GM21619 (cell line): Measurements from ENCODE around the gene MTFMT.
"Not testable (repeated sequence)": the region's sequence is repeated elsewhere in the genome, so short reads cannot be mapped to it uniquely, and the experiment has no call there.

ENCODE experiments used
- ATAC-seq: cut with Tn5 transposase; IDR thresholded peaks from one replicate; pipeline ENCODE4 v1.9.1; 2021; ENCODE audit not compliant: unreplicated experiment

Gene MTFMT

DNA sequence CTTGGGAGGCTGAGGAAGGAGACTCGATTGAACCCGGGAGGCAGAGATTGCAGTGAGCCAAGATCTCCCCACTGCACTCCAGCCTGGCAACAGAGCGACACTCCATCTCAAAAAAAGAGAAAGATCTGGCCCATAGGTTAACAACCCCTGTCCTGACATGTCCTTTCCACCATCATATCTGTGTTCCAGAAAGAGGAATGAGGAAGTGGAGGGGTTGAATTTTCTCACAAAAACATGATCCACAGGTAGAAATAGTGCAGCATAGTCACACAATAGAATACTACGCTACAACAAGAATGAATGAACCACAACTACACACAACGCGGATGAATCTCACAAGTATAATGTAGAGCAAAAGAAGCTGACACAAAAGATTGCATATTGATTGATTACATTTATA is 11.0 kb upstream of the MTFMT start:
- ATAC-seq, result no peak

DNA sequence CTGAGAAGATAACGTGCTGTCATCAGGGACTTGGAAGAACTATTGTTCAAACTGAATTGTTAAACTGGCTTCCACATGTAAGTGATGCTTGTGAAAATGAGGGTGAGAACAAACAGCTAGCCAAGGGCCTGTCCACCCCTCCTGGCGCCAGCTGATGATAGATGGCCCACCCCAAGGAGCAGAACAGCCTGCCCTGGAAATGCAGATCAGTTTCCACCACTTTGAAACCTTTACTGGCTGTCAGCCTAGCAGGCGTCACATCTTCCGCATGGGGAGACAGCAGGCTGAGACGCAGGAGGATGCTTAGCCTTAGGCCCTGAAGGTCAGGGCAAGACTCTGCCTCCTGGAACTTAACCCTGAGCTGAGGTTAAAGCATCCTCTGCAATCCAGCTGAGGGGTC is 9.4 kb upstream of the MTFMT start:
- no peak for ATAC-seq

GRCh38 chr15:65038428-65038827 is 9.0 kb upstream of the MTFMT start:
- no peak for ATAC-seq

- ATAC-seq, result no peak
Measured at GRCh38 chr15:65037309-65037708, 7.9 kb upstream of the MTFMT start.

- no peak for ATAC-seq
Measured at GRCh38 chr15:65034719-65035118, 5.3 kb upstream of the MTFMT start.

DNA sequence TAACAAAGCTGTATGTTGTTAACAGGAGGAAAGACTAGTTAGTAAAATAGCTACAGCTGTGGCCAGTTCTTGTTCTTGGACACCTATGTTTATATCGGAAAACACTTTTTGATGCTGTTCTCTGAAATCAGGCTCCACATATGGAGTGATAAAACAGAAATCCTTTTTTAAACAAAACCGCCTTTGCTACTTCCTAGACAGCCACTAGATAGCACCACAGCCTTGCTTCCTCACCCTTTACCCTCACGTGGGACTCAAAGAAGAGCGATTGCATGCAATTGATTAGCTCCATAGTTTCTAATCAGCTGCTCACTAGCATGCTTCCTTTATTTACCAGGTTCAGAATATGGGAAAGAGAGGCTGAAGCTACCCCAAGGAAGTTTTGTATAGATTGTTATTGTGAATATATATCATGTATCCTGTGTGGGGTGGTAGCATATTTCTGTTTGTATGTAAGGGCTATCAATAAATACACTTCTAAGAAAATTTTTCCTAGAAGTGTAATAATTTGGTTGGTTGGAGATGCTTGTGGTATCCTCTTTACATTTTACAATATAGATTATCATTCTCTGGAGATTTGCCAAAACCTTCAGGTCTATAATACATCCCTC is 4.3 kb upstream of the MTFMT start:
- ATAC-seq, result no peak

GRCh38 chr15:65032801-65033537 is 3.5 kb upstream of the MTFMT start:
- ATAC-seq, result no peak

GRCh38 chr15:65029736-65030208 is 333 bp upstream of the MTFMT start:
- no peak for ATAC-seq

DNA sequence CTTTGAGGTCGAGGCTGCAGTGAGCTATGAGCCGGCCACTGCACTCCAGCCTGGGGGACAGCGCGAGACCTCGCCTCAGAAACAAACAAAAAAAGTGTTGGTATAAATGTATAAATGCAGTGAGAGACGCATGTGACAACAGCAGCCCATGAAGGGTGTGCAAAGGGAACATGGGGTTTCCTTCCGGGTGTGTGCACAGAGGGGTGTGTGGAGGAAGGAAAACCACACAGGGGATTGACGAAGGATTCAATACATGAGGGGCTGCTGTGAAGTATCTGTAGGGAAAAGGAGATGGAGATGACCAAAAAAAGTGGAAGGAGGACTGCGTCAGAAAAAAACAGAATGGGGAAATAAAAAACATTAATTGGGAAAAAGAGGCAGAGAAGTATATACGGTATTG is 1.1 kb downstream of the MTFMT start:
- ATAC-seq, result no peak

GRCh38 chr15:65027593-65027992 is 1.8 kb downstream of the MTFMT start:
- ATAC-seq, result no peak

GRCh38 chr15:65026756-65027155 is 2.7 kb downstream of the MTFMT start:
- ATAC-seq, result no peak

DNA sequence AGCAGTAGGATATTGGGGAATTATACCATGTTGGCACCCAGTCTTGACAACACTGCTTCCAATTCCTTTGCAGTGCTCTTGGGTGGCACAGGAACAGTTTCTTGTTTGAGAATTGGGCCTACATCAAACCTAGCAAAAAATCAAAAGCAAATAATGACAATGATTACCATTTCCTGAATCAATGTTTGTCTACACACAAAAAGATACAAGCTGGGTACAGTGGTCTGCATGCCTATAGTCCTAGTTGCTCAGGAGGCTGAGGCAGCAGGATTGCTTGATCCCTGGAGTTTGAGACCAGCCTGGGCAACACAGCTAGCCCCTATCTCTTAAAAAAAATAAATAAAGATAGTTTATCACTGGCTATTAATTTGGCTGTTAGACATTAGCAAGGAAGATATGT is 8.0 kb downstream of the MTFMT start:
- ATAC-seq, result no peak

DNA sequence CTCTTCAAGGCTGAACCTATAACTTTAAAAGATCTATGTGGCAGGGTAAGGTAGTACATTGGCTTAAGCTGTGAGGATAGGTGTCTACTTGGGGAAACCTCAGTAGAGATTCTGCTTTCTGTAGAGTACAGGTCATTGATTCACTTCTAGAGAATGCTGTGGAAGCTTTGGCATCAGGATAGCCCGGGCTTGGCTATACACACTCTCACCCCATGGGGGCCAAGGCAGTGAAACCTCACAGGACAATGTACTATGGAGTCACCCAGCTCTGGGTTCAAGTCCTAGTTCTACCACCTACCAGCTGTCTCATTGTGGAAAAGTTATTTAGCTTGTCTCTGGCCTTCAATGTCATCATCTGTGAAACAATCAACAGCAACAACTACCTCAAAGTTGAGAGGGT is 9.0 kb downstream of the MTFMT start:
- no peak for ATAC-seq

- ATAC-seq, result not testable (repeated sequence)
Measured at GRCh38 chr15:65011198-65011597, 18.2 kb downstream of the MTFMT start.

- ATAC-seq, result no peak
Measured at GRCh38 chr15:65008983-65009382, 20.5 kb downstream of the MTFMT start.

DNA sequence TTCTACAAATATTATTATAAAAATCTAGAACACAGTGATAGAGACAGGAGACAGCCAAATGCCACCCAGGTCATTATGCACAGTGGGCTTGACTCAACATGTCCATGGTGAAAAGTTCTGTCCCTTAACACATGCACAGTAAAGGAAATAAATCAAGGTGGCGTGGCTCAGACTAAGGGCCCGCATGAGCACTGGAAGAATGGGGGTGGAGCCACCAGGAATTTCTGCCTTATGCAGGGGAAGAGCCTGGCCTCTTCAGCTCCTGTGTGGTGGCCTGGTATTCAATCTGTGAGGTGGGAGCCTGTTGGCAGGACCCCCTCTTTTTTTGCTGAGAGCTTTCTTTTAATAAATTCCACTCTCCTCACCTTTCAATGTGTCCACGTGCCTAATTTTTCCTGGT is 22.6 kb downstream of the MTFMT start:
- no peak for ATAC-seq

DNA sequence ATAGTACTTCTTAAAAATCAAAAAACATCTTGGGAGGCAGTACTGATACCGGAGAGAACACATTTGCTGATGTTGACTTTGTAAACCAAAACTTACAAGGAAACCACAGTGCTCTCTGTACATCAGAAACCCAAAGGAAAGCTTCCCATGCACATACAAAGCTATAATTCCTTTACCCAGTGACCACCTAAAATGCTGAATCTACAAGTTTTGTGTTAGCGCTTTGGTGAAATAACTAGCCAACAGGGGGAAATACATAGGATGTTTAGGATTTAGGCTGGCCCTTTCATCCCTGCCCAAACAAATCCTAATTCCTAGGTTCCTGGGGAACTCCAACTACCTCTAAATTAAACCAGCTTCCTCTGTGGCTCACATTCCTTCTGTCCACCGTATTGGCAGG is 24.4 kb downstream of the MTFMT start:
- no peak for ATAC-seq

DNA sequence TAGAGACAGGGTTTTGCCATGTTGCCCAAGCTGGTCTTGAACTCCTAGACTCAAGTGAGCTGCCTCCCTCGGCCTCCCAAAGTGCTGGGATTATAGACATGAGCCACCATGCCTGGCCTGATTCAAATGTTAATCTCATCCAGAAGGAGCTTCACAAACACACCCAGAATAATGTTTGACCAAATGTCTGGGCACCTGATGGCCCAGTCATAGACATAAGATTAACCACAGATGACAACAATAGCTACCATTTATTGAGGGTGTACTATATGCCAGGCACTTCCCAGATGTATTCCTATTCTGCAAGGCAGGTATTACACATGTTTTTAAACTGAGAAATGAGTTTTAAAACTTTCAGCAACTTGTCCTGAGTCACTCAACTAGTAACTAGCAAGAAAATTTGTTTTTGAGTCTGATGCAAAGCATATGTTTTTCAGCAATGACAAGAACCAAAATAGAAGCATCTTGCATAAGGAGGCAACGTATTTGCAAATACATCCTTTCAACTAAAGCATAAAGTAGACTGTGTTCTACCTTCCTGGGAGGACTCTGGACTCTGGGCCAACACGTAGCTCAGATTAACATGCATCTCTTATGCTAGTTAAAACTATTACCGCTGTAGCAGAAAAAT is 31.6 kb downstream of the MTFMT start:
- ATAC-seq, result no peak

DNA sequence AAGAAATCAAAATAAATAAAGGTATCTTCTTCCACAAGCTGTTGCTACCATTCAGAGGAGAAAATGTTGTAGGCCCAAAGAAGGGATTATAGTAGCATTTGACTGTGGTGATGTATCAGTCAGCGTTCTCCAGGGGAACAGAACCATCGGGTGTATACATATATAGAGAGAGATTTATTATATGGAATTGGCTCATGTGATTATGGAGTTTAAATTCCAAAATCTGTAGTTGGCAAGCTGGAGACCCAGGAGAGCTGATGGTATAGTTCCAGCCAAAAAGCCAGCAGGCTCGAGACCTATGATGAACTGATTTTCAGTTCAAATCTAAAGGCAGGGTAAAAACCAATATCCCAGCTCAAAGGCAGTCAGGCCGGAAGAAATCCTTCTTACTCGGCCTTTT is 32.4 kb downstream of the MTFMT start:
- no peak for ATAC-seq

GRCh38 chr15:64993290-64993689 is 36.1 kb downstream of the MTFMT start:
- no peak for ATAC-seq

DNA sequence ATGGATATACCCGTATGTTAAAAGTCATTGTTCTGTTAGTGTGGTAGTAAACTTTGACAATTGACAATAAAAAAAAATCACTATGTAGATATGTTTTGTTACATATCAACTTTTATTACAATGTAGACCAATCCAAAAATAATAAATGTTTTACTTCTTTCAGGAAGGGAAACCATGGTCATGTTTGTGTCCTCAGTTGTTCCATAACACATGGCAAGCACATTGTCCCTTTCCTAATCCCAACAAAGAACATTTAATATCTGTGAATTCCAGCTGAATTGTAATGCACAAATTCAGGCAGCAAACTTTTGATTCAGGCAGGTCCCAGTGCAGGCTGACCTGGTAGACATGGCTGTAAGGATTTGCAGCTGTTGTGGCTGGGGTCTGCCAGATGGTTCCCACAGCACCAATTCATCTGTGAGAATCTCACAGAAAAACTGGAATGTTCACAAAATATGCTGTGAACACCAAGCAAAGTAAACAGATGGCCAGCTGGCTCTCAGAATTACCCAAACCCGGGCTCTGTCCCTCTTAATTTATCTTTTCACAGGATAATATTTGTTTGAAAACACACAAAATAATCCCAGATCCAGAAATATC is 37.8 kb downstream of the MTFMT start:
- ATAC-seq, result no peak

- ATAC-seq, result no peak
Measured at GRCh38 chr15:64990168-64990470, 39.3 kb downstream of the MTFMT start.
